HG02885 (cell line): ENCODE data around the gene SF3B4.
A peak's percentile ranks its signal among the peaks of the same experiment; 100 is the strongest.
"Not testable (repeated sequence)": the region's sequence is repeated elsewhere in the genome, so short reads cannot be mapped to it uniquely, and the experiment has no call there.

Source experiments
- ATAC-seq: cut with Tn5 transposase; IDR thresholded peaks from one replicate; pipeline ENCODE4 v1.9.1; 2021; ENCODE audit warnings: mild to moderate bottlenecking; ENCODE audit not compliant: unreplicated experiment, poor library complexity

SF3B4 gene, protein sequence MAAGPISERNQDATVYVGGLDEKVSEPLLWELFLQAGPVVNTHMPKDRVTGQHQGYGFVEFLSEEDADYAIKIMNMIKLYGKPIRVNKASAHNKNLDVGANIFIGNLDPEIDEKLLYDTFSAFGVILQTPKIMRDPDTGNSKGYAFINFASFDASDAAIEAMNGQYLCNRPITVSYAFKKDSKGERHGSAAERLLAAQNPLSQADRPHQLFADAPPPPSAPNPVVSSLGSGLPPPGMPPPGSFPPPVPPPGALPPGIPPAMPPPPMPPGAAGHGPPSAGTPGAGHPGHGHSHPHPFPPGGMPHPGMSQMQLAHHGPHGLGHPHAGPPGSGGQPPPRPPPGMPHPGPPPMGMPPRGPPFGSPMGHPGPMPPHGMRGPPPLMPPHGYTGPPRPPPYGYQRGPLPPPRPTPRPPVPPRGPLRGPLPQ

GRCh38 chr1:149927563-149928400 is at the start of gene SF3B4:
Gene SF3B4 (minus strand): TSS chr1:149927803. CDS start chr1:149927759, 44 bp downstream.
- ATAC-seq = peak; percentile 96

DNA sequence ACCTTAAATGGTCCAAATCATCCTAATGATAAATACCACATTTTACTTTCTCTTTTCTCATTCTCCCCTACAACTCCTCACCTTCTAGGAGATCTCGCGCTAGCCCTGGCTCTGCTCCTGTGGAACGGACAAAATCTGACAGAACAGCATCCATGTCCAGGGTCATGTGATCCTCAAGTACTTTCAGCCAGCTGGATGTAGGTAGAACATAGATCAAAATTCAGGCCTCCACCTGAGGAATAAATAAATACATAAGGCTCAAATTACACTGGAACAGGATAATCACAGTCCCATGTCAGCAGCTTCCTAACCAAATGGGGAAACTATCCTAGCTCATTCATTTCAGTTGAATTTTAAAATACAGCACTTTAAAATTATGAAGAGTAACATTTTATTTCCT is 49.7 kb upstream of the SF3B4 start:
- no peak for ATAC-seq

- no peak for ATAC-seq
These were observed 44.9 kb upstream of the SF3B4 start for GRCh38 chr1:149972547-149972946.

DNA sequence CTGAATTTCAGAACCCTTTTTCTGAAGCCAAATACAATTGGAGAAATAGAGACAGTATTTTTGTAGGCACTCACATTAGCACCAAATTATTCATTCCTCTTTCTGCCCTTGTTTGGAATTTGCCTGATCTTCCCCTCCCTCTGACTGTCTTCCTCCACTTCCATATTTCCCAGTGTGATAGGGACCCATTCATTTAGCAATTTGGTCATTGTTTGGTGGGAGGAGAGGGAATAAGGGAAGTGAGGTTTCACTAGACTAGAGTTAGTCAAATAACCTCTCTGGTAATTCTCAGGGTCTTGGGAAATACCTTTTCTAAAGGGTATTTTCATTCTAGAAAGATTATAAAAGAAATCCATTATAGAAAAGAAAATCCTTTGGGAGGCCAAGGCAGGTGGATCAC is 40.0 kb upstream of the SF3B4 start:
- no peak for ATAC-seq

DNA sequence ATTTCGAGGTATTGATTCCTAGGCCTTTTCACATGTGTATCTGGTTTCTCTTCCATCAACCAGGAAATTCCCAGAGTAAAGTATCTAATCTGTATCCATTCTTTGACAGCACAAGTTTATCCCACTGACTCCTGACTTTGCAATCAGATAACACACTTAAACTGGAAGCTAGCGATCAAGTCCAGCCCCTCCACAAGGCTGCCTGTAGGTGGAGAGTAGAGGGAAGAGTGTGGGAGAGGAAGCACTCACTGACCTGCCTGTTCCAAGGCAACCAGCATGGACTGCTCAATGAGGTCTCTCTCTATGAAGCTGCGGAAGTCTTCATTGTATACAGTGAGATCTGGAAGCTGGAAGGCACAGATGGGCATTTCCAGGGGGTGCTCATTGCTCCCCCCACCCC is 39.4 kb upstream of the SF3B4 start:
- no peak for ATAC-seq

DNA sequence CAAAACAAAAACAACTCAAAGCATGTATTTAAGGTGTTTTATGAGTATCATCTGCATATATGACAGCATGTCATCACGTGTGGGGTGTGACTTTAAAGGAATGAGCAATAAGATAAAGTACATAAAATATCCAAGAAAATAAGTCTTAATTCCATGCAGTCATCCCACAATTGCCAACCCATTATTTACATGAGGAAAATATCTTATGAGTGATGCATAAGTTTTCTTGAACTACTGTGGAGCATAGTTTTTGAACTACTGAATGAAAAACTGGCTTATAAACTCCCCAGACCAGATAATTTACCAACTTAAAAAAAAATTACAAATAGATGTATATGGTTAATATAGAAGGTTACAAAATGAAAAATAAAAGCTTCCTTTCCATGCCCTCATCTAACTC is 38.8 kb upstream of the SF3B4 start:
- no peak for ATAC-seq

- no peak for ATAC-seq
These were observed 37.8 kb upstream of the SF3B4 start for GRCh38 chr1:149965440-149965839.

GRCh38 chr1:149963358-149963757 is 35.8 kb upstream of the SF3B4 start:
- no peak for ATAC-seq

- no peak for ATAC-seq
These were observed 35.1 kb upstream of the SF3B4 start for GRCh38 chr1:149962736-149963135.

DNA sequence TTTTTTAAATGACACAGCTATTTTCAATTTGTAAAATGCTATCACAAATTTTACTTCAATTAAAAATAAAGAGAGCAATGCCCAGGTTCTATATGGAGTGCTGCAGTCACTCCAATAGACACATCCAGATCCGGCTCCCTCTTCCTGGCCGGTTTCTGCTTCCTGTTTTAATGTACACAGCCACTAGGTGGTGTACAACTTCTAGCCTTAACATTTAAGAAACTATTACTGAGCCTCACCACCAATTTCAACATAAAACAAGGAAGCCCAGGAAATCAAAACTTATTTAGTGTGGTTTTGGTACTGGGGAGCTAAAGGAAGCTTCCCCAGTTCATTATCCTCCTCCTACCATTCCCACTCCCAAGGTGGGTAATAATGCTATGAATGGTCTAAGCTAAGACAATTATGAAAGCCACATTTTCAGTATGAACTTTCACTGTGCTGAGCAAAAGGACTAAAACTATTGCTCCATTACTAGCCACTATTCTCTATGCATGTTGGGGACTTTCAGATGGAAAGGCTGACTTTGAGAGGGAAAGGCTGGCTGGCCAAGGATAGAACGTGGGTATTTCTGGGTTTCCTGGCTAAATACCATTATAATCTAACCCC is 34.5 kb upstream of the SF3B4 start:
- ATAC-seq = no peak

- ATAC-seq = not testable (repeated sequence)
These were observed 29.9 kb upstream of the SF3B4 start for GRCh38 chr1:149957548-149957947.

- ATAC-seq = no peak
These were observed 22.3 kb upstream of the SF3B4 start for GRCh38 chr1:149949911-149950310.

- no peak for ATAC-seq
These were observed 17.6 kb upstream of the SF3B4 start for GRCh38 chr1:149945206-149945605.

DNA sequence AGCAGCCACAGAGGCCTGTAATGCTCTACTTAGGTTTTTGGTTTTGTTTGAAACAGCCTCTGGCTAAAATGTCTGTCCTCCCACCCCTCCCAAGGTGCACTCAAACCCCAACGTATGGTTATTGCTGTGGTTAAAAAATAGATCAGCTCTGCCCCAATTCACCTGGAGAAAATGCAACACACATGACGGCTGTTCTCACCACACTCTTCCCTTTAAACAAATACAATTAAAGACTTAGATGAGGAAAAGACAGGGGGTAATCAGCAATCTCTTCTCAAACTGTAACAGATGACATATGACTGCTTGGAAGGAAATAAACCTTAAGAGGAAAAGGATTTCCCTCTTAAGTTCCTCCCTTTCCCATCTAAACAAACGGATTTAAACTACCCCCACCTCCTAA is 15.3 kb upstream of the SF3B4 start:
- ATAC-seq = no peak

DNA sequence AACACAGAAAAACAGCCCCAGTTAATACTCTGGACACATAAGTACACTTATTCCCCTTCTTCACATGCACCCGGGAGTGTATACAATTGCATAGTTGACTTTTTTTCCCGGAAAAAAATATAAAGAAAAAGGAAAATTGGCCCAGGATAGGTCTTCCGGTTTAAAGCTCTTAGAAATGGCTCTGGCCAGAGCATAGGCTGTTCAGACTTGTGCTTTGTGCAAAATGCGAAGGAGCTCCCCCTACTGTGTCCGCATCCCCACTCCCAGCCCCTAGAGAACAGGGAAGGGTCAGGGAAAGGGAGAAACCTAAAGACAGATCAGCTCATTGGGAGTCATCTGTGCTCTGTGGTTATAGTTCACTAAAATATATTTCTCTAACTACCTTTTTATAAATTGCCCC is 14.6 kb upstream of the SF3B4 start:
- no peak for ATAC-seq

- ATAC-seq = no peak
These were observed 12.8 kb upstream of the SF3B4 start for GRCh38 chr1:149940427-149940826.

DNA sequence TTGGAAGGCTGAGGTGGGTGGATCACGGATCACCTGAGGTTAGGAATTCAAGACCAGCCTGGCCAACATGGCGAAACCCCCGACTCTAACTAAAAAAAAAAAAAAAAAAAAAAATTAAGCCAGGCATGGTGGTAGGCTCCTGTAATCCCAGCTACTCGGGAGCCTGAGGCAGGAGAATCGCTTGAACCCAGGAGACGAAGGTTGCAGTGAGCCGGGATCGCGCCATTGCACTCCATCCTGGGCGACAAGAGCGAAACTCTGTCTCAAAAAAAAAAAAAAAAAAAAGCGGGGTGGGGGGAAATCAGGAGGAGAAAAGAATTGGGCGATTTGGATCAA is 11.0 kb upstream of the SF3B4 start:
- not testable (repeated sequence) for ATAC-seq

GRCh38 chr1:149937759-149938158 is 10.2 kb upstream of the SF3B4 start:
- ATAC-seq = no peak

DNA sequence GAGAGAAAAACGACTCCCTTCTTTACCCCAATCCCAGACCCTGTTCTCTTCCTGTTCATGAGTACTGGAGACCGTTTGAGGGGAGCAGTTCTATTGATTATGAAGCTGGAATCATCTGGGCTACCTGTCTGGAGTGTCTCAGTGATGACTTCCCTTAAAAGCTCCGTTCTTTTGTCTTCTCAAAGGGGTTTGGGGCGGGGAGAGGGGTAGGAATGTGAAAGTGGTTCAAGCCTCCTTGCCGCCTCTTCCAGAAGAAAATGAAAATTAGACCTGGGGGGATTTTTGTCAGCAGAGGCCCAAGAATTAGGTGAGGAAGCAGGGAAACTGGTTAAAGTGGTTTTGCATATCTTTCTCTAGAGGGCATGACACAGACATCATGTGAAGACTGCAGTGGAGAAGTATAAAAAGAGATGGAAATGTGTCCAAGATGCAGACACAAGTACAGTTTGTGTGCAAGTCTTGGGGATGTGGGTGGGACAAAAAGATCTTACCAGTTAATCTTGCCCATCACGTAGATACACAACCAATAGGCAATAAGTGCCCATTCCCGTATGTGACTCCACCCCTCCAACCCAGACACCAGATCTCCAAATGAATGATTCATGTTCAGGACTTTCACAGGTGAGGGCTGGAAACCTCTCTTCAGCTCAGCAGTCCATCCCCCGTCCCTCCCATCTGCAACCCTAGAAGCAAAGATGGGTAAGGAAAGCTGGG is 9.5 kb upstream of the SF3B4 start:
- ATAC-seq = no peak

GRCh38 chr1:149936170-149936991 is 8.8 kb upstream of the SF3B4 start, which contains the start of gene MTMR11:
Gene MTMR11 (minus strand): TSS chr1:149936879. CDS start chr1:149936647, 232 bp downstream.
- no peak for ATAC-seq
